Measurements from ENCODE around the gene LUZP2.

DNA sequence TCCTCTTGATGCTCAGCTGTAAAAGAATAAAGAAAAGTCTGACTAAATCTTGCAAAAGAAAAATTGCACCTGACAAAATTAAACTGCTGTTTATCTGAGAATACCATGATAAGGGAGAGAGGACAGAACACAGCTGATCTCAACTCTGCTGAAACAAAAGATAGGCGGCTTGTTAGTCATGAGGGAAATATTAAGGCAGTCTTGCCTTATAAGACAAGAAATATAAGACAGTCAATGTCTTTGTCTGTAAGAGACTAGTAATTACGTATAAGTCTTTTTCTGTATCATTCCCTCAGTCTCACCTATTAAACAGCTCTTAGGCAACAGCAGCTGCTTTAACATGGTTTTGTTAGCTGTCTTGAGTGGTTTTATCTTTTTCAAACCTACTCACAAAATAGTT, 296.6 kb downstream of the LUZP2 start:
- TF ChIP-seq, protein P1, sequence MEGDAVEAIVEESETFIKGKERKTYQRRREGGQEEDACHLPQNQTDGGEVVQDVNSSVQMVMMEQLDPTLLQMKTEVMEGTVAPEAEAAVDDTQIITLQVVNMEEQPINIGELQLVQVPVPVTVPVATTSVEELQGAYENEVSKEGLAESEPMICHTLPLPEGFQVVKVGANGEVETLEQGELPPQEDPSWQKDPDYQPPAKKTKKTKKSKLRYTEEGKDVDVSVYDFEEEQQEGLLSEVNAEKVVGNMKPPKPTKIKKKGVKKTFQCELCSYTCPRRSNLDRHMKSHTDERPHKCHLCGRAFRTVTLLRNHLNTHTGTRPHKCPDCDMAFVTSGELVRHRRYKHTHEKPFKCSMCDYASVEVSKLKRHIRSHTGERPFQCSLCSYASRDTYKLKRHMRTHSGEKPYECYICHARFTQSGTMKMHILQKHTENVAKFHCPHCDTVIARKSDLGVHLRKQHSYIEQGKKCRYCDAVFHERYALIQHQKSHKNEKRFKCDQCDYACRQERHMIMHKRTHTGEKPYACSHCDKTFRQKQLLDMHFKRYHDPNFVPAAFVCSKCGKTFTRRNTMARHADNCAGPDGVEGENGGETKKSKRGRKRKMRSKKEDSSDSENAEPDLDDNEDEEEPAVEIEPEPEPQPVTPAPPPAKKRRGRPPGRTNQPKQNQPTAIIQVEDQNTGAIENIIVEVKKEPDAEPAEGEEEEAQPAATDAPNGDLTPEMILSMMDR (optimal IDR thresholded peaks at IDR 0.05 in 1 of 3, IDR thresholded peaks at IDR 0.05 in 1 of 3, conservative IDR thresholded peaks at IDR 0.05 in 1 of 3; ENCODE audit: extremely low read depth in 1 of 3, insufficient read depth in 2 of 3, low read length in 3 of 3), result no peak
- TF ChIP-seq EZH2 (IDR thresholded peaks at IDR 0.05; ENCODE audit: low read length), result no peak
